BLaER1 treated with 17β-estradiol and CSF1 and Interleukin-3, amounts not matched to agents 10 nM and 100 nM (cell line): ENCODE measurements around the gene LDLRAD3.

Experiments
- H3K27ac ChIP-seq, 11 experiments: shearing (Covaris generic); formaldehyde crosslinking; 2 replicates each; pipeline ENCODE4 v1.8.1; 2022
- H3K27me3 ChIP-seq, 11 experiments: shearing (Covaris generic); formaldehyde crosslinking; 2 replicates each; pipeline ENCODE4 v1.8.1; 2022
- H3K36me3 ChIP-seq, 11 experiments: shearing (Covaris generic); formaldehyde crosslinking; 2 replicates each; pipeline ENCODE4 v1.8.1; 2022
- H3K4me1 ChIP-seq, 10 experiments: shearing (Covaris generic); formaldehyde crosslinking; 2 replicates each; pipeline ENCODE4 v1.8.1; 2022
- H3K4me2 ChIP-seq, 11 experiments: shearing (Covaris generic); formaldehyde crosslinking; 2 replicates each; pipeline ENCODE4 v1.8.1; 2022
- H3K4me3 ChIP-seq, 10 experiments: shearing (Covaris generic); formaldehyde crosslinking; 2 replicates each; pipeline ENCODE4 v1.8.1; 2022
- H3K9ac ChIP-seq, 11 experiments: shearing (Covaris generic); formaldehyde crosslinking; 2 replicates each; pipeline ENCODE4 v1.8.1; 2022
- H3K9me3 ChIP-seq, 11 experiments: shearing (Covaris generic); formaldehyde crosslinking; replicated peaks in 1 of 11; 2 replicates each; pipeline ENCODE4 v1.8.1; 2022
- H4K20me1 ChIP-seq, 11 experiments: shearing (Covaris generic); formaldehyde crosslinking; 2 replicates each; pipeline ENCODE4 v1.8.1; 2022
- Cebpa-rat ChIP-seq, 11 experiments: shearing (Covaris generic); IDR thresholded peaks; 2 replicates each; pipeline ENCODE4 v1.8.1; 2022

LDLRAD3 gene

GRCh38 chr11:35919244-35919643 lies 24.6 kb upstream of the LDLRAD3 start:
- peak overlapping the region in 3 of 11 experiments; percentile 10 to 48 (median 26); a peak in 4 of 22 replicates for H3K27ac ChIP-seq
- H3K4me2 ChIP-seq, result peak overlapping the region in 8 of 11 experiments; percentile 1 to 74 (median 44); a peak in 14 of 22 replicates
- H4K20me1 ChIP-seq, result no peaks in the 10 kb centered on the region
- H3K36me3 ChIP-seq, result no peaks in the 10 kb centered on the region
- H3K9me3 ChIP-seq, result peaks cover 0 to under 1% (median 0%) of the 10 kb centered on the region in 11 experiments; a peak in 1 of 22 replicates
- H3K27me3 ChIP-seq, result no peaks in the 10 kb centered on the region
- H3K4me3 ChIP-seq, result no peak overlapping the region
- no peak overlapping the region for H3K9ac ChIP-seq
- TF ChIP-seq Cebpa-rat (IDR thresholded peaks at IDR 0.05), result no peak
- peaks cover 10 to 38% (median 21%) of the 10 kb centered on the region in 10 experiments for H3K4me1 ChIP-seq

GRCh38 chr11:35923452-35923851 lies 20.4 kb upstream of the LDLRAD3 start:
- peak overlapping the region in 1 of 11 experiments; percentile 4; a peak in 1 of 22 replicates for H3K27ac ChIP-seq
- H3K9ac ChIP-seq, result no peak overlapping the region
- no peak for TF ChIP-seq Cebpa-rat (IDR thresholded peaks at IDR 0.05)
- H3K9me3 ChIP-seq, result peaks cover 0 to 5% (median 0%) of the 10 kb centered on the region in 11 experiments; a peak in 2 of 22 replicates
- no peaks in the 10 kb centered on the region for H3K27me3 ChIP-seq
- H3K4me1 ChIP-seq, result peaks cover 5 to 47% (median 19%) of the 10 kb centered on the region in 10 experiments; a peak in 18 of 20 replicates
- no peaks in the 10 kb centered on the region for H4K20me1 ChIP-seq
- H3K4me2 ChIP-seq, result peak overlapping the region in 4 of 11 experiments; percentile 34 to 59 (median 46); a peak in 8 of 22 replicates
- H3K4me3 ChIP-seq, result no peak overlapping the region
- no peaks in the 10 kb centered on the region for H3K36me3 ChIP-seq

DNA sequence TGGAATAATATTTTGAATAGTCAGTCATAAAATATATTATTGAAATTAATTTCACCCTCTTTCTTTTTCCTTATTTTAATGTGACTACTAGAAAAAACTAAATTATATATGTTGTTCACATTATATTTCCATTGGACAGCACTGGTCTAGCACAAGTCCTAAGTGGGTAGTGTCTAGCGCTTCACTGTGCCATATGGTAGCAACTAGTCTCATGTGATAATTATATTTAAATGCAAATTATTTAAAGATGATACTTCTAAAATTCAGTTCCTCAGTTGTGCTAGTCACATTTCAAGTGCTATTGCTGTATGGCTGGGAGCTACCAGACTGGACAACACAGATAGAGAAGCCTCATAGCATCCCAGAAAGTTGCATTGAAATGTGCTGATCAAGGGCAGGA lies 19.1 kb upstream of the LDLRAD3 start:
- Histone ChIP-seq H3K4me3 (no peak overlapping the region), H3K4me2 (no peak overlapping the region)

DNA sequence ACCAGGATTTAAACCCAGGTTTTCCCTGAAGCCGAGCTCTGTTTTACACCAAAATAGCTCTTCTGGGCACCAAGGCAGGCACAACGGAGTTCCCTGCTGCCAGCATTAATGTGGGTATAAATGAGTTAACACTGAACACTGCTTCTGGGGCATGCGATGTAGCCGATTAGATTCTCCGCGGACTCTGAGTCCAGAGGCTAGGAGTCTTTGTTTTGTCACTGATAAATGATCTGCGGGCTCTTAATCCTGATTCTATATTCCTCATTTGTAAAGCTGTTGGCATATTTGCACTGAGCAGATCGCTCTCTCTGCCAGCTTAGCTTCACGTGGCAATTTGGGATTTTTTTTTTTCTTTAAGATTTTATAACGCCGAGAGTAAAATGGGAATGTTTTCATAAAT lies 16.8 kb upstream of the LDLRAD3 start:
- Histone ChIP-seq H3K4me2 (peak overlapping the region in 4 of 11 experiments; percentile 2 to 48 (median 10); a peak in 5 of 22 replicates), H3K4me3 (no peak overlapping the region)

More for the DNA sequence above, 19.1 kb upstream of the LDLRAD3 start:
- Histone ChIP-seq H3K4me1 (peaks cover 5 to 34% (median 14%) of the 10 kb centered on the region in 10 experiments; a peak in 16 of 20 replicates), H3K27ac (no peak overlapping the region), H3K36me3 (no peaks in the 10 kb centered on the region), H4K20me1 (no peaks in the 10 kb centered on the region), H3K9me3 (peaks cover 0 to 8% (median 0%) of the 10 kb centered on the region in 11 experiments; a peak in 5 of 22 replicates), H3K27me3 (no peaks in the 10 kb centered on the region), H3K9ac (no peak overlapping the region)
- no peak for TF ChIP-seq Cebpa-rat (IDR thresholded peaks at IDR 0.05)

DNA sequence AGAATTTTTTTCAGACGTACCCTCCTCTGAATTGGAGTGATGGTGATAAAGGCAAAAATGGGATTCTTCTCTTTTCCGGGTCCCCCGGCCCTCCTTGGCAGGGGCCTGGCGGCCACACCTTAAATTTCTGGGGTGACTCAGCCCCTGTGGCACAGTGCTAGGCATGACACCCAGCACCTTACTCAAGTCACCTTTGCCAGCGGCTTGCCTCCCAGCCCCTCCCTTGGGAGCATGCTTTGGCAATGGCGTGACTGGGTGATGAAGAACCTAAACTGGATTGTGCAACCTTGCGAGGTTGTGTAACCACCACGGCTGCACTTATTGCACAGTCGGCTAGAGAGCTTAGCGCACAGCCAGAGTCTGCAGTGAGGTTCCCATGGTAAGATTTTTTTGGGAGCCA lies 16.2 kb upstream of the LDLRAD3 start:
- Histone ChIP-seq H3K4me3 (no peak overlapping the region), H3K9me3 (peaks cover 5 to 33% (median 15%) of the 10 kb centered on the region in 11 experiments; a peak in 21 of 22 replicates), H3K4me2 (peak overlapping the region in 10 of 11 experiments; percentile 3 to 68 (median 38); a peak in 16 of 22 replicates), H3K9ac (no peak overlapping the region), H3K27me3 (no peaks in the 10 kb centered on the region), H3K4me1 (peaks cover 5 to 45% (median 24%) of the 10 kb centered on the region in 10 experiments; a peak in 18 of 20 replicates), H3K36me3 (no peaks in the 10 kb centered on the region), H3K27ac (peak overlapping the region in 3 of 11 experiments; percentile 7 to 25 (median 9); a peak in 2 of 22 replicates), H4K20me1 (no peaks in the 10 kb centered on the region)
- peak in 6 of 11 experiments; percentile 48 to 69 (median 60); a peak in 9 of 22 replicates for TF ChIP-seq Cebpa-rat (IDR thresholded peaks at IDR 0.05)

More for the DNA sequence above, 16.8 kb upstream of the LDLRAD3 start:
- H4K20me1 ChIP-seq, result no peaks in the 10 kb centered on the region
- H3K9me3 ChIP-seq, result peaks cover 3 to 29% (median 10%) of the 10 kb centered on the region in 11 experiments; a peak in 21 of 22 replicates
- H3K27me3 ChIP-seq, result no peaks in the 10 kb centered on the region
- no peak for TF ChIP-seq Cebpa-rat (IDR thresholded peaks at IDR 0.05)
- H3K27ac ChIP-seq, result no peak overlapping the region
- peaks cover 5 to 42% (median 19%) of the 10 kb centered on the region in 10 experiments; a peak in 18 of 20 replicates for H3K4me1 ChIP-seq
- no peaks in the 10 kb centered on the region for H3K36me3 ChIP-seq
- H3K9ac ChIP-seq, result no peak overlapping the region

GRCh38 chr11:35928688-35929395 lies 15.0 kb upstream of the LDLRAD3 start:
- Histone ChIP-seq H3K27me3 (no peaks in the 10 kb centered on the region), H3K9me3 (peaks cover 5 to 38% (median 15%) of the 10 kb centered on the region in 11 experiments; a peak in 21 of 22 replicates), H3K27ac (no peak overlapping the region), H3K9ac (no peak overlapping the region), H3K4me2 (no peak overlapping the region), H3K36me3 (no peaks in the 10 kb centered on the region), H4K20me1 (no peaks in the 10 kb centered on the region), H3K4me1 (peaks cover 5 to 44% (median 31%) of the 10 kb centered on the region in 10 experiments; a peak in 19 of 20 replicates), H3K4me3 (no peak overlapping the region)
- no peak for TF ChIP-seq Cebpa-rat (IDR thresholded peaks at IDR 0.05)

DNA sequence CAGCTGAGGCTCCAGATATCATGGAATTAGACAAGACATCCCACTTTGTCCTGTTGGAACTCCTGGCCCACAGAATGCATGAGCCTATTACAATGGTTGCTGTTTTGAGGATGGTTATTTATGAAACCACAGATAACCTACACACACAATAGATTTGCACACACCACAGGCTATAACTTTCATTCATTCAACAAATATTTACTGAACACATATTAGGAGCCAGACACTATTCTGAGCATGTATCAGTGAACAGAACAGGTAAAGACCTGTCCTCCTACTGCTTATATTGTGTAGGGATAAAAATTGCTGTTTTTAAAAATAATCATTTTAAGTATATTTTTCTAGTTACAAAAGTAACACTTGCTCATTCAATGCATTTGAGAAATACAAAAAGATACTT lies 13.4 kb upstream of the LDLRAD3 start:
- Histone ChIP-seq H3K4me1 (peaks cover 5 to 52% (median 34%) of the 10 kb centered on the region in 10 experiments; a peak in 19 of 20 replicates), H3K27me3 (no peaks in the 10 kb centered on the region), H4K20me1 (no peaks in the 10 kb centered on the region), H3K9ac (no peak overlapping the region), H3K9me3 (peaks cover 5 to 53% (median 15%) of the 10 kb centered on the region in 11 experiments; a peak in 21 of 22 replicates), H3K4me3 (no peak overlapping the region), H3K36me3 (no peaks in the 10 kb centered on the region), H3K27ac (peak overlapping the region in 2 of 11 experiments; percentile 20 to 31; a peak in 1 of 22 replicates), H3K4me2 (no peak overlapping the region; a peak in 1 of 22 replicates)
- no peak for TF ChIP-seq Cebpa-rat (IDR thresholded peaks at IDR 0.05)

DNA sequence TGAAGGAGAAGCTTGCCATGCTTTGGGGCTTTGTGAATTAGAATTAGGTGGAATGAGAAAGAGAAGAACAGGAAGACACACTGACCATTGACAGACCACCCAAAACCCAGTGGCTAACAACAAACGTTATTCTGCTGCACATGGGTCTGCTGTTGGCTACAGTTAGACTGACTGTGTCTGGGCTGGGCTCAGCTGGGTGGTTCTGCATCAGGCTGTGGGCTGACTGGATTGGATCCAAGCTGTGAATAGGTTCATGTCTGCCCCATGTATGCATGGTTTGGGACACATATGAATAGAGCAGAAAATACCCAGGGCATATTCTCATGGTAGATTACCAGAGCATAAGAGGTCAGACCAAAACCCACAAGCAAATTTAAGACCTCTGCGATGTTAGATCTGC lies 11.7 kb upstream of the LDLRAD3 start:
- 0 out of 20 replicates have a peak overlapping the region, but pooled peaks of 2 of the 10 experiments have one; percentile 12 to 21 for H3K4me3 ChIP-seq
- H4K20me1 ChIP-seq, result no peaks in the 10 kb centered on the region
- no peak for TF ChIP-seq Cebpa-rat (IDR thresholded peaks at IDR 0.05)
- H3K36me3 ChIP-seq, result no peaks in the 10 kb centered on the region
- H3K4me2 ChIP-seq, result peak overlapping the region in 8 of 11 experiments; percentile 19 to 85 (median 48); a peak in 15 of 22 replicates
- no peaks in the 10 kb centered on the region for H3K27me3 ChIP-seq
- H3K9me3 ChIP-seq, result peaks cover 5 to 60% (median 15%) of the 10 kb centered on the region in 11 experiments; a peak in 21 of 22 replicates
- peak overlapping the region; percentile 23 to 94 (median 86); a peak in 21 of 22 replicates for H3K27ac ChIP-seq
- H3K4me1 ChIP-seq, result peaks cover 5 to 54% (median 31%) of the 10 kb centered on the region in 10 experiments; a peak in 19 of 20 replicates
- peak overlapping the region in 8 of 11 experiments; percentile 43 to 77 (median 68); a peak in 14 of 22 replicates for H3K9ac ChIP-seq
